Fibroblast of mammary gland (primary cell): ENCODE data around the gene UXS1.

Experiments used
- DNase-seq: peaks from one replicate; pipeline ENCODE4 v3.0.0-alpha.2; 2010; ENCODE audit warnings: low read depth
- H3K4me3 ChIP-seq: 2 replicates; pipeline ENCODE4 v1.5.1; 2011; ENCODE audit warnings: low read depth, mild to moderate bottlenecking, low read length, moderate library complexity; ENCODE audit not compliant: control insufficient read depth
- TF ChIP-seq, protein P1 (sequence below): conservative IDR thresholded peaks from 2 replicates; pipeline ENCODE4 v1.5.1; 2011; ENCODE audit warnings: low read depth, low read length, inconsistent platforms; ENCODE audit not compliant: control insufficient read depth, insufficient read depth

Gene UXS1

DNA sequence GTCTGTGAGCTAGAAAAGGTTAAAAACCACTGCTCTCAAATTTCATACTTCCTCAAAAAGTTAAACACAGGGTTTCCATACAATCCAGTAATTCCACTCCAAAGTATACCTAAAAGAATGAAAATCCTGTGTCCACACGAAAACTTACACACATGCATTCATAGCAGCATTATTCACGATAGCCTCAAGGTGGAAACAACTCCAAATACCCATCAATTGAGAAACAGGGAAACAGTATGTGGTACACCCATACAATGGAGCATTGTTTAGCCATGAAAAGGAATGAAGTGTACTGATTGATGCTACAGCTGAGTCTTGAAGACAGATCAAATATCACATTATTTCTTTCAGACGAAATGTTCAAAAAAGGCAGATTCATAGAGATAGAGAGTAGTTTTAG lies 36.7 kb downstream of the UXS1 start:
- TF ChIP-seq, protein P1, sequence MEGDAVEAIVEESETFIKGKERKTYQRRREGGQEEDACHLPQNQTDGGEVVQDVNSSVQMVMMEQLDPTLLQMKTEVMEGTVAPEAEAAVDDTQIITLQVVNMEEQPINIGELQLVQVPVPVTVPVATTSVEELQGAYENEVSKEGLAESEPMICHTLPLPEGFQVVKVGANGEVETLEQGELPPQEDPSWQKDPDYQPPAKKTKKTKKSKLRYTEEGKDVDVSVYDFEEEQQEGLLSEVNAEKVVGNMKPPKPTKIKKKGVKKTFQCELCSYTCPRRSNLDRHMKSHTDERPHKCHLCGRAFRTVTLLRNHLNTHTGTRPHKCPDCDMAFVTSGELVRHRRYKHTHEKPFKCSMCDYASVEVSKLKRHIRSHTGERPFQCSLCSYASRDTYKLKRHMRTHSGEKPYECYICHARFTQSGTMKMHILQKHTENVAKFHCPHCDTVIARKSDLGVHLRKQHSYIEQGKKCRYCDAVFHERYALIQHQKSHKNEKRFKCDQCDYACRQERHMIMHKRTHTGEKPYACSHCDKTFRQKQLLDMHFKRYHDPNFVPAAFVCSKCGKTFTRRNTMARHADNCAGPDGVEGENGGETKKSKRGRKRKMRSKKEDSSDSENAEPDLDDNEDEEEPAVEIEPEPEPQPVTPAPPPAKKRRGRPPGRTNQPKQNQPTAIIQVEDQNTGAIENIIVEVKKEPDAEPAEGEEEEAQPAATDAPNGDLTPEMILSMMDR = no peak
- no peak overlapping the region for H3K4me3 ChIP-seq
- no peak for DNase-seq

DNA sequence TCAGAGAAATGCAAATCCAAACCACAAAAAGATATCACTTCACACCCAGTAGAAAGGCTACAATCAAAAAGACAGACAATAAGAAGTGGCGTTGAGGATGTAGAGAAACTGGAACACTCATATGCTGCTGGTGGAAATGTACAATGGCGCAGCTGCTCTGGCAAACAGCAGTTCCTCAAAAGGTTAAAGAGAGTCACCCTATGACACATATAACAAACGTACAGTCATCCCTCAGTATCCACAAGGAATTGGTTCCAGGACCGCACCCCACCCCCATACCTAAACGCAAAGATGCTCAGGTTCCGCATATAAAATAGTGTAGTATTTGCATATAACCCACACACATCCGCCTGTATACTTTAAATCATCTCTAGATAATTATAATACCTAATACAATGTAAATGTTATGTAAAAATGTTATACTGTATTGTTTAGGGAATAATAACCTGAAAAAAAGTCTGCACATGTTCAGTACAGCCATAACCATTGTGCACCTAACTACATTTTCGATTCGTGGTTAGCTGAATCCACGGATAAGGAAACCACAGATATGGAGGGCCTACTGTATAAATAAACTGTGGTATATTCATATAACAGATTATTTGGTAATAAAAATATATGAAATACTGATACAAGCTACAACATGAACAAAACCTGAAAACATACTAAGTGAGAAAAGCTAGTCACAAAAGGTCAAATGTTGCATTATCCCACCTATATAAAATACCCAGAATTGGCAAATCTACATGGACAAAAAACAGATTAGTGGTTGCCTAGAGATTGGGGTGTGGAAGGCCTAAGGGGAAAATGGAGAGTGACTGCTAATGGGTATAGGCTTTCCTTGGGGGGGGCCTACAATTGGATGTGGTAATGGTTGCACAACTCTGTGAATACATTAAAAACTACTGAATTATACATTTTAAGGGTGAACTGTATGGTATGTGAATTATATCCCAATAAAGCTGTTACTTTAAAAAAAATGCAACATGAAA lies 37.5 kb downstream of the UXS1 start:
- peak; percentile 28 for DNase-seq
- TF ChIP-seq, protein P1 = no peak
- H3K4me3 ChIP-seq = no peak overlapping the region

DNA sequence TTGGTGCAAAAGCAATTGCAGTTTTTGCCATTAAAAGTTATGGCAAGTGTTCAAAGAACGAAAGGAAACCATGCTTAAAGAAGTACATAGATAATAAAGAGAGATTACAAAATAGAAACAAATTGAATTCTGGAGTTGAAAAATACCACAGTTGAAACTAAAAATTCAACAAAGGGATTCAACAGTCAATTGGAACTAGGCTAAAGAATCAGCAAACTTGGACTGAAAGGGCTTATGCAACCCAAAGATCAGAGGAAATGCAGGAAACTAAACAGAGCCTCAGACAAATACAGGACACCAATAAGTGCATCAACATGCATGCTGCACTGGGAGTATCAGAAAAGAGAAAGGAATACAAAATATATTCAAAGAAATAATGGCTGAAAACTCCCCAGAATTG lies 40.3 kb downstream of the UXS1 start:
- no peak overlapping the region for H3K4me3 ChIP-seq
- TF ChIP-seq, protein P1 = no peak
- DNase-seq = no peak

DNA sequence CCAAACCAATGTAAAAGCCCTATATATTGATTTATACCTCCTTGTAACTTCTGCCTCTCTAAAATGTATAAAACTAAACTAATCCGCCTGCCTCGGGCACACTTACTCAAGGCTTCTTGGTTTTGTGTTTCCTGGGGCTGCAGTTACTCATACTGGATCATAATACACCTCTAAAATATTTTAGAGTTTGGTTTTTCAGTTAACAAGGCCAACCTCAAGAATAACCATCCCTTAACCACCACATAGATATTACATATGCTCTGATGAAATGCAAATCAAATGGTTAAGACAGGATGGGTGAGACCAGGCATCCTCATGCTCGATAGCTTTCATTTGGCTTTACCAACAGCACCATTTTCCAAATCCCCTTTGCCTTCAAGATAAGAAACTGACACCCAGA lies 46.4 kb downstream of the UXS1 start:
- TF ChIP-seq, protein P1 = no peak
- no peak overlapping the region for H3K4me3 ChIP-seq
- no peak for DNase-seq

DNA sequence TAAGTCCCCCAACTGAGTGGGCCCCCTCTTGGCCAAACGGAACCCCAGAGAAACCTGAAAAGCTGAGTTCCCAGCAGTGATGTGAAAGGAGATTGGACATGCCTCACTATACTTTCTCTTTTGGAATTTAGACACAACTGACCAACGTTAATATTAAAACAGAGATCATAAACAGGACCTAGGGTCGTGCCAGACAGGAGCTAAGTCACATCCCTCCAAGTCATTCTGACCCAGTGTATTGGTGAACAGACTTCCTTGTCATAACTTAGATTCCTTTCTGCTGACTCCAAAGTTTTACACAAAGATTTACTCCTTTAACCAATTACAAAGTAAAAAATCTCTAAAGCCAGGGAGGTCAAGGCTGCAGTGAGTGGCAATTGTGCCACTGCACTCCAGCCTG lies 46.9 kb downstream of the UXS1 start:
- H3K4me3 ChIP-seq = no peak overlapping the region
- DNase-seq = peak; percentile 39
- TF ChIP-seq, protein P1 = no peak

DNA sequence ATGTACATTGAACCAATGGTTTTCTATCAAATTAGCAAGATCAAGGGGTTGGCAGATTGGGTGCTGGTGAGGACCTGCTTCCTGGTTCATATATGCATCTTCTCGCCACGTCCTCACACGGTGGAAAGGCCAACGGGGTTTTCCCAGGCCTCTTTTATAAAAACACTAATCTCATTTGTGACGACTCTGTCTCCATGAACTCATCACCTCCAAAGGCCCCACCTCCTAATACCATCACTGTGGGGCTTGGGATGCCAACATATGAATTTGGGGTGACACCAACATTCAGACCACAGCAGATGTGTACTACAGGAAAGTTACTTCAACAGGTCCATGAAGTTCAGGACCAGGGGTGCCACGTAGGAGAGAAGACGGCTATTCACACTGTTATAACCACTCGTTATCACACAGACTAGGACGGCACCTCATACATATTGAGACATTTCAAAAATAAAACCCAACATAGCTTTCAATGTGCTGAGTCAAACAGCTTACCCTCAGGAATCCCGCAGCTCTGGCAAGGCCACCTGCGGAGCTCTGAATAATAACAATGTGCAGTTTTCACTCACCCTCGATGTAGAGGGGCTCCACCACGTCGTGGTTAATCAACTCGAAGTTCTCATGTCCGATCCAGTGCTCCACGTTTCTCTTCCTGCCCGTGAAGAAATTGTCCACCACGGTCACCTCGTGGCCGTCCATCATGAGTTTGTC lies 49.3 kb downstream of the UXS1 start:
- DNase-seq = no peak
- H3K4me3 ChIP-seq = no peak overlapping the region
- TF ChIP-seq, protein P1 = no peak
